Endothelial cell of umbilical vein (primary cell): ENCODE data around the gene ZNF383.
"Not testable (repeated sequence)": the region's sequence is repeated elsewhere in the genome, so short reads cannot be mapped to it uniquely, and the experiment has no call there.

ENCODE experiments used
- GATA2 ChIP-seq: IDR thresholded peaks from 2 replicates; pipeline ENCODE4 v1.7.0; 2011; ENCODE audit warnings: low read depth, mild to moderate bottlenecking, moderate library complexity, mixed read lengths, low read length; ENCODE audit not compliant: insufficient read length, insufficient read depth
- JUN ChIP-seq: IDR thresholded peaks from 2 replicates; pipeline ENCODE4 v1.6.1; 2011; ENCODE audit warnings: borderline replicate concordance, low read depth; ENCODE audit not compliant: insufficient read length, insufficient read depth
- POLR2A ChIP-seq: IDR thresholded peaks from 2 replicates; pipeline ENCODE4 v1.6.1; 2012; ENCODE audit warnings: low read depth, mild to moderate bottlenecking, control low read depth, low read length
- POLR2AphosphoS5 ChIP-seq: IDR thresholded peaks from 2 replicates; pipeline ENCODE4 v1.6.1; 2012; ENCODE audit warnings: low read depth, mild to moderate bottlenecking, control low read depth, low read length, moderate library complexity; ENCODE audit not compliant: insufficient read depth
- TF ChIP-seq, protein P1 (sequence below), 2 donors: IDR thresholded peaks; 1 replicate in 1 of 2; 2 replicates in 1 of 2; pipeline ENCODE4 v1.5.1; 2011; ENCODE audit warnings: low read length in 2 of 2, mild to moderate bottlenecking in 2 of 2, moderate library complexity in 2 of 2, control low read depth in 1 of 2, inconsistent platforms in 1 of 2, low read depth in 1 of 2; ENCODE audit not compliant: insufficient read depth in 1 of 2; ENCODE audit errors: extremely low read depth in 1 of 2

DNA sequence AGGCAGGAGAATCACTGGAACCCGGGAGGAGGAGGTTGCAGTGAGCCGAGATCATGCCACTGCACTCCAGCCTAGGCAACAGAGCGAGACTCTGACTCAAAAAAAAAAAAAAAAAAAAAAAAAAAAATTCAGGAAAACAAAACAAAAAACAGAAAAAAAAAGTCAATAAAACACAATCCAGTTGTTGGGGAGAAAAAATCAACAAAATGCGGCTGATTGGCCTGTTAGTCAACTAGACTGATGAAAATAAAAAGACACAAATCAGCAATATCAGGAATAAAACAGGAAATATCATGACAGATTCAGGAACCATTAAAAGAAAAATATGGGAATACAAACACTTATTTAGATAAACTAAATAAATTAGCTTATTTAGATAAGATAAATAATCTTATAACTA is 22.8 kb upstream of the ZNF383 start:
- TF ChIP-seq, protein P1, sequence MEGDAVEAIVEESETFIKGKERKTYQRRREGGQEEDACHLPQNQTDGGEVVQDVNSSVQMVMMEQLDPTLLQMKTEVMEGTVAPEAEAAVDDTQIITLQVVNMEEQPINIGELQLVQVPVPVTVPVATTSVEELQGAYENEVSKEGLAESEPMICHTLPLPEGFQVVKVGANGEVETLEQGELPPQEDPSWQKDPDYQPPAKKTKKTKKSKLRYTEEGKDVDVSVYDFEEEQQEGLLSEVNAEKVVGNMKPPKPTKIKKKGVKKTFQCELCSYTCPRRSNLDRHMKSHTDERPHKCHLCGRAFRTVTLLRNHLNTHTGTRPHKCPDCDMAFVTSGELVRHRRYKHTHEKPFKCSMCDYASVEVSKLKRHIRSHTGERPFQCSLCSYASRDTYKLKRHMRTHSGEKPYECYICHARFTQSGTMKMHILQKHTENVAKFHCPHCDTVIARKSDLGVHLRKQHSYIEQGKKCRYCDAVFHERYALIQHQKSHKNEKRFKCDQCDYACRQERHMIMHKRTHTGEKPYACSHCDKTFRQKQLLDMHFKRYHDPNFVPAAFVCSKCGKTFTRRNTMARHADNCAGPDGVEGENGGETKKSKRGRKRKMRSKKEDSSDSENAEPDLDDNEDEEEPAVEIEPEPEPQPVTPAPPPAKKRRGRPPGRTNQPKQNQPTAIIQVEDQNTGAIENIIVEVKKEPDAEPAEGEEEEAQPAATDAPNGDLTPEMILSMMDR (IDR thresholded peaks at IDR 0.05; ENCODE audit: extremely low read depth in 1 of 2, insufficient read depth in 1 of 2, low read depth in 1 of 2, low read length in 2 of 2) = not testable (repeated sequence)
- TF ChIP-seq POLR2A, POLR2AphosphoS5, GATA2, JUN: not testable (repeated sequence)
